Smooth muscle cell of the brain vasculature (primary cell): ENCODE data around the gene SLC16A5.
"Not testable (repeated sequence)": the region's sequence is repeated elsewhere in the genome, so short reads cannot be mapped to it uniquely, and the experiment has no call there.

ENCODE experiments used
- DNase-seq: peaks from one replicate; pipeline ENCODE4 v3.0.0-alpha.2; 2012; ENCODE audit warnings: low read depth, low spot score

Gene SLC16A5

GRCh38 chr17:75132018-75133000 lies 44.6 kb downstream of the SLC16A5 start:
- DNase-seq = not testable (repeated sequence)

GRCh38 chr17:75133001-75133400 lies 45.2 kb downstream of the SLC16A5 start:
- DNase-seq = no peak

DNA sequence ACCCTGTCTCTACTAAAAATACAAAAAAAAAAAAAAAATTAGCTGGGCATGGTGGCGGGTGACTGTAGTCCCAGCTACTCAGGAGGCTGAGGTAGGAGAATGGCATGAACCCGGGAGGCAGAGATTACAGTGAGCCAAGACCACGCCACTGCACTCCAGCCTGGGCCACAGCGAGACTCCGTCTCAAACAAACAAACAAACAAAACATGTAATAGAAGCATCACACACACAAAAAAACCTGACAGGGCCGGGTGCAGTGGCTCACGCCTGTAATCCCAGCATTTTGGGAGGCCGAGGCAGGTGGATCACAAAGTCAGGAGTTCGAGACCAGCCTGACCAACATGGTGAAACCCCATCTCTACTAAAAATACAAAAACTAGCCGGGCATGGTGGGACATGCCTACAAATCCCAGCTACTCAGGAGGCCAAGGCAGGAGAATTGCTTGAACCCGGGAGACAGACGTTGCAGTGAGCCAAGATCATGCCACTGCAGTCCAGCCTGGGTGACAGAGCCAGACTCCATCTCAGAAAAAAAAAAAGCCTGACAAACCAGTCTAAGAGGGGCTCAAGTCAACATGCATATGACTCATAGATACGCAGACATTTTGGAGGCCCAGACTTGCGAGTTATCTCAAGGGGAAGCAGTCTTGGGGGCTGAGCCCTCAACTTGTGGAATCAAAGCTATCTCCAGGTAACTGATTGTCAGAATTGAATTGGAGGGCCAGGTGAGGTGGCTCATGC lies 46.0 kb downstream of the SLC16A5 start:
- DNase-seq = not testable (repeated sequence)

GRCh38 chr17:75135452-75135851 lies 47.7 kb downstream of the SLC16A5 start:
- DNase-seq = no peak

DNA sequence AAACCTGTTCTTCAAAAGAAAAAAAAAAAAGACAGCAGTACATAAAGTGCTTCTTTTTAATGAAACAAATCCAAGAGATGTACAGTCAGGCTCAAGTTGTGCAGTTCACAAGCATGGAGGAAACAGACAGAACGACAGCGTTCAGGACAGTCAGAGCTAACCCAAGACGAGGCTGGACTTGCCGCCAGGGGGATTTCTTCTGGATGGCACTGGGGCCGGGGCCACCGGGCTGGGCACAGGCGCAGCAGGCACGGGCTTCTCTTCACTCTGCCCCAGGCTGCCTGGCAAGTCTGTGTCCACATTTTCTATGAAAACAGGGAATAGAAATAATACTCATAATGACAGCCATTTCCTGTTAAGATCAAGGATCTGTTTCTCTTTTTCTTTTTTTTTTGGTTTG lies 48.2 kb downstream of the SLC16A5 start:
- no peak for DNase-seq

DNA sequence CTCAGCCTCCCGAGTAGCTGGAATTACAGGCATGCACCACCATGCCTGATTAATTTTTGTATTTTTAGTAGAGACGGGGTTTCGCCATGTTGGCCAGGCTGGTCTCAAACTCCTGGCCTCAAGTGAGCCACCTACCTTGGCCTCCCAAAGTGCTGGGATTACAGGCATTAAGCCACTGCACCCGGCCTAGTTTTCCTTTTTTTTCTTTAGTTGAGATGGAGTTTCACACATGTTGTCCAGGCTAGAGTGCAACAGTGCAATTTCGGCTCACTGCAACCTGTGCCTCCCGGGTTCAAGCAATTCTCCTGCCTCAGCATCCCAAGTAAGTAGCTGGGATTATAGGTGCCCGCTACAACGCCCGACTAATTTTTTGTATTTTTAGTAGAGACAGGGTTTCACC lies 50.0 kb downstream of the SLC16A5 start:
- DNase-seq = not testable (repeated sequence)

GRCh38 chr17:75138519-75138918 lies 50.8 kb downstream of the SLC16A5 start:
- DNase-seq = no peak

- DNase-seq = no peak
These were observed 54.6 kb downstream of the SLC16A5 start for GRCh38 chr17:75142236-75142971.

DNA sequence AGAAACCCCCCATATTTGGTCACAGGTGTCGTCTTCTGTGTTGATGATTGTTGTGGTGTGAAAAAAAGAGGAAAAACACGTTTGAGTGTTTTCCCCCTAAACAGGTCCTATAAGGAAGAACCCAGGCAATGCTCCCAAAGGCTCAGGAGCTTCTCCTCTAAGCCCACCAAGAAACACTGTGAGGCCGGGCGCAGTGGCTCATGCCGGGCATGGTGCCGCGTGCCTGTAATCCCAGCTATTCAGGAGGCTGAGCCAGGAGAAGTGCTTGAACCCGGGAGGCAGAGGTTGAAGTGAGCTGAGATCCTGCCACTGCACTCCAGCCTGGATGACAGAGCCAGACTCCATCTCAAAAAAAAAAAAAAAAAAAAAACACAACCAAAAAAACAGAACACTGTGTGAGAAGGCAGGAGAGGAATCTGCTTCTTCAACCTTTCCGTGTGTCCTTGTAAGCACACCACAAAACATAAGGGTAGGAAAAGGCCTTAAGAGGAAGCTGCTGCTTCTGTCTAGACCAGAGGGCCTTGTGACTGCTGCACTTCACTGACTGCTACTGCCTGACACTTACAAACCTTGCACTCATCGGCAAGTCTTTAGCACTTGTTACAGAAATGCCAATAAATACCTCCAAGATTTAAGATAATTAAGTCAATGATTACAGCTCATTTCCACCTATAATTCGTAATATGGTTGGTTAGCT lies 57.2 kb downstream of the SLC16A5 start:
- DNase-seq = no peak

GRCh38 chr17:75146592-75146991 lies 58.8 kb downstream of the SLC16A5 start:
- no peak for DNase-seq

DNA sequence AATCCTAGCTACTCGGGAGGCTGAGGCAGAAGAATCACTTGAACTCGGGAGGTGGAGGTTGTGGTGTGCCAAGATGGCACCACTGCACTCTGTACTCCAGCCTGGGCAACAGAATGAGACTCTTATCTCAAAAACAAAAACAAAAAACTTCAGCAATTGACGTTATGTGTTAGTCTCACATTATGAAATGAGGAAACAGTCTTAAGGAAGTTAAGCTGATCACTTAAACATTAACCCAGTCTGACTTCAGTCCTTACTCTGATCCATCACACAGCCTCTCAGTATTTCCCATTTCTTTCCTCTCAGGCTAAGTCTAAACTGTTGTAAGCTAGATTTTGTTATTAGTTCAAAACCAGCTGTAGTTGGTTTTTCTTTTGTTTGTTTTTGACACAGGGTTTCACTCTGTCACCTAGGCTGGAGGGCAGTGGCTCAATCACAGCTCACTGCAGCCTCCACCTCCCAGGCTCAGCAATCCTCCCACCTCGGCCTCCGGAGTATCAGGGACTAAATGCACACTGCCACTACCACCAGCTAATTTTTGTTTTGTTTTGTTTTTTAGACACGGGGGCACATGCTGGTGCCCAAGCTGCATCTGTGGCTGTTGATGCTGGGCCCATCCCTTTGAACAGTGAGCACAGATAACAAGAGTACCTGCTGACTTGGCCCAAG lies 60.3 kb downstream of the SLC16A5 start:
- no peak for DNase-seq

DNA sequence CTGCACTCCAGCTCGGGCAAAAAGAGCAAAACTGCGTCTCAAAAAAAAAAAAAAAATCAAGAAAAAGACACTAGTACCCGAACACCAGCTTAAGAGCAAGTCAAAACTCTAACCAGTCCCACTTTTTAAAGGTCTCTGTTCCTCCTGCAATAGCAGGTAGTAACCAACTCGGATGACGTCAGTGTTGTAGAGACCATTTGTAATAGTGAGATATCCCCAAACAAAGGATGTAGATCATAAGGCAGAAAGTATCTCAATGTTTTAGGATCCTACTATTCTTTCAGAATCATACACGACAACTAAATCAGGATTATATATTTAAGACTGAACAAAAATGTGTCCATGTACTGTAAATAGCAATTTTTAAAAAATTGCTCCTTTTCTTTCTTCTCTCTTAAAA lies 64.2 kb downstream of the SLC16A5 start:
- DNase-seq = no peak

GRCh38 chr17:75152523-75152921 lies 64.8 kb downstream of the SLC16A5 start:
- no peak for DNase-seq

DNA sequence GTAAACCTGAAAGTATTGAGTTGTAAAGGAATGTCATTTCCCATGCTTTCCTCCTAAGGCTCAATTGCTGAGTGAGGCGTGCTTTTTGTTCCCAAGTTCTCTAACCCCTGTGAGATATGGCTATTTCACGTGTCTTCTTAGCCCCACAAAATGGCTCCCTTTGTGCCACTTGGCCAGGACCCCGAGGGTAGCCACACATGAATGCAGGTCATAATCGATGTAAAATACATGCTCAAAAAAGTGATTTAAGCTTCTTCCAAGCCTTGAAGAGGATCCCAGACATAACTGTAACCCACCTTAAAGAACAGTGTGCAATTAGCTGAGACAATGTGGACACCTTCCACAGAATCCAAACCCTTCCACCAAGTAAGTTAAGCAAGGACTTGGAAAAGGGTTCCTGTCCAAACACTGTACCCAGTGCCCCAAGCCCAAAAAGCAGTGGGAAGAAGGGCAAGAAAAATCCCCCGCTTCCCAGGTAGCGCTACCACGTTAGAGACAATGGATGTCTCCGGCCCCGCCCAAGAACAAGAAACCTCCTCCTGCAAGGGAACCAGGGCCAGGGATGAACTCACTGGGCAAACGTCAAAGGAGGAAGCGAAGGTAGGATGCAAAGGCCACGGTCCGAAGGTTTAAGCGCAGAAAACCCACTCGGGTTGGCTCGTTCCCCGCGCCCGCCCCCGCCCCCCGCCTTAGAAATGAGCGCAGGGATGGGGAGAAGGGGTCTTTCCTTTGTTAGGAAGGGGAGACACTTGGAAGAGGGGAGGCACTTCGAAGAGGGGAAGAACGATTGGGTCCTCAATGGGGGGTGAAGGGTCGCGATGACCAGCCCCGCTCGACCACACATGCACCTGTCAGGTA lies 65.4 kb downstream of the SLC16A5 start:
- DNase-seq = no peak

DNA sequence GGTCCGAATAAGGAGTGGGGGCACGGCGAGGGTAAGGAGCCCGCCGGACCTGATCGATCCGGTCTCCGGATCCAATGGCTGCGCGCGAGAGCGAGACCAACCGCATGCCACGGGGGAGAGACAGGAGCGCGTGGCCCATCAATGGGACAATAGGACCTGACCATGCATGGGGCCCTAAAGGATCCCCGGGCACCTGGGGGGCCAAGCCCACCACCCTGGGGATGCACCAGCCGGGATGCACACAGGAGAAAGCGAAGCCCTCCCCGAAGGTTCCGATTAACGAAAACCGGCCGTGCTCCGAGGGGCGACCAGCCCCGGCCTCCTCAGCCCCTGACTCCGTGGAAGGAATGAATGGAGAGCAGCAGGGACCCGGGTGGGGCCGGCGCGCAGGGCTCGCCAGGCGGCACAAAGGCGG lies 66.0 kb downstream of the SLC16A5 start:
- DNase-seq = no peak

GRCh38 chr17:75154195-75155106 lies 66.7 kb downstream of the SLC16A5 start, which contains the start of gene JPT1:
JPT1 (minus strand) TSS chr17:75154512; CDS start chr17:75154397, 115 bp downstream.
- DNase-seq = peak; percentile 97

DNA sequence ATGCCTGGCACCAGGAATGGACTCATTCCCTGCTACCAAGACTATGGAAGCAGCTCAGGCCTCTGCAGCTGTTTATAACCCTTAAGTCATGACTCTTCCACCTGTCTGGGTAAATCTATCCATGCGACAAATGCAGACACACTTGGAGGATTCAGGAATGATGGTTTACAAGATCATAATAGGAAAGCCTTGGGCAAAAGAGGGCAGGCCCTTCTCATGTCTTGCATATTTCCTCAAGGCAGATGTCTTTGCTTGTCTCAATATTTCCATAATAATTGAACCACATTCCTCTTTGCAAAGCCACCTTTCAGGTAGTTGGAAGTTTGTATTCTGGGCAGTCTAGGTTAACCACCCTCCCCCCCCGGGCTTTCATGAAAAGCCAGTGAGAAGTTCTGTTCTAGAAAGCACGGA lies 67.4 kb downstream of the SLC16A5 start:
- DNase-seq = no peak
